GM18507 (cell line): ENCODE data around the gene TCF7L1.
"Not testable (repeated sequence)": the region's sequence is repeated elsewhere in the genome, so short reads cannot be mapped to it uniquely, and the experiment has no call there.

ENCODE experiments used
- DNase-seq: peaks from one replicate; pipeline ENCODE4 v3.0.0; 2011; ENCODE audit warnings: low read depth; ENCODE audit not compliant: insufficient read length; ENCODE audit errors: extremely low spot score
- FAIRE-seq: peaks from 2 replicates; lab custom pipeline; 2011; peaks lifted over from hg19 to GRCh38; lab: Jason Lieb, UNC

The TCF7L1 gene

GRCh38 chr2:85327822-85328617 is 194.8 kb downstream of the TCF7L1 start, which contains the start of gene TGOLN2:
TSS of gene TGOLN2 (minus strand) at chr2:85327989. CDS start at chr2:85327962, 27 bp downstream.
- FAIRE-seq (peak; percentile 79), DNase-seq (peak; percentile 97)

- no peak for FAIRE-seq
- DNase-seq, result no peak
Observed at GRCh38 chr2:85329181-85329651, 196.0 kb downstream of the TCF7L1 start.

DNA sequence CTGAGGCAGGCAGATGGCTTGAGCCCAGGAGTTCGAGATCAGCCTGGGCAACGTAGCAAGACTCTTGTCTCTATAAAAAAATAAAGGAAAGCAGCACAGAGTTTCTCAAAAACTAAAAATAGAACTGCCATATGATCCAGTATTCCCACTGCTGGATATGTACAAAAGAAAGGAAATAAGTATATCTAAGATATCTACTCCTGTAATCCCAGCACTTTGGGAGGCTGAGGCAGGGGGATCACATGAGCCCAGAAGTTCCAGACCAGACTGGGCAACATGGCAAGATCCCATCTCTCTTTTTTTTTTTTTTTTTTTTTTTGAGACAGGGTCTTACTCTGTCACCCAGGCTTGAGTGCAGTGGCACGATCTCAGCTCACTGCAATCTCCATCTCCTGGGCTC is 196.5 kb downstream of the TCF7L1 start:
- DNase-seq, FAIRE-seq: not testable (repeated sequence)

- DNase-seq (no peak), FAIRE-seq (no peak)
Observed at GRCh38 chr2:85330839-85331636, 197.8 kb downstream of the TCF7L1 start.

- not testable (repeated sequence) for DNase-seq, FAIRE-seq
Observed at GRCh38 chr2:85333877-85334276, 200.7 kb downstream of the TCF7L1 start.

DNA sequence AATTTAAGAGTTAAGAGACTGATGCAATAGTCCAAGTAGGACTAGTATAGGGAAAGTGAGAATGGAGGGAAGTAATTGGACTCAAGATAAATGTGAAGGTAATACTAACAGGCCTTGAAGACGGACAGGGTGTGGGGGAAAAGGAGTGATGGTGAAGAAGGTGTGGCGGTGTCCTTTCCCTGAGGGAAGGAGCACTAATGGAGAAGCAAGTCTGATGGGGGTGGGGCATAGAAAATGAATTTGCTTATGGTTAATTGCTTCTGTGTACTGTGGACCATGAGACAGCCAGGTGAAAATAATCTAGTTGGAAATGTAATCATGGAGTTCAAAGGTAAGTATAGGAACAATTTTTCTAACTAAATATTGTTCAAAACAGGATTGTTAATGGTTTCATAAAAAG is 201.7 kb downstream of the TCF7L1 start:
- no peak for FAIRE-seq
- no peak for DNase-seq

DNA sequence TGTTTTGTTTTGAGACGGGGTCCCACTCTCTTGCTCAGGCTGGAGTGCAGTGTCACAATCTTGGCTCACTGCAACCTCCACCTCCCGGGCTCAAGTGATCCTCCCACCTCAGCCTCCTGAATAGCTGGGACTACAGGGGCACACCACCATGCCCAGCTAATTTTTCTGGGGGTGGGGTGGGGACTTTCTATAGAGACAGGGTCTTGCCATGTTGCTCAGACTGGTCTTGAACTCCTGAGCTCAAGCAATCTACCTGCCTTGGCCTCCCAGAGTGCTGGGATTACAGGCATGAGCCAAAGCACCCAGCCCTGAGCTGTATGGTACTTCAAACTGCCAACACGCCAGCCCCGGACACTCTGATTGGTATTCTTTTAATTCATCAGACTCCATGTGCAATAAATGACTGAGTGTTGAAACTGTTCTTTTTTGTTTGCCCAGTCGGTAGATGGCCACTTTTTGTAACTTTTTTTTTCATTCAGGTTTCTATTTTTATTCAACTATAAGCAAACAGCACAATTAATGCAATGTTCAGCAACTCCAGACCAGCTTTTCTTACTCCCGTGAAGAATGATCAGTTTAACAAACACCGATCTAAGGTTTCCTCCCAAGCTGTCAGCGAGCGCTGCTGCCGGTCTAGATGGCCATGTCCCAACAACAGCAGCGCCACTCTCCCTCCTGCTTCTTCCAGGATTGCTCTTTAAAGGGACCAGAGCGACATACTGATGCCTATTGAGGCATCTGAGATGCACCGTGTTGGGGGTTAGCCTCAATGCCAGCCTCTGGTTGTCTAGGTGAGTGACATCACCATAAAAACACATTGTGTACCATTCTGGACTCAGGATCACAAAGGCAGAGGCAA is 207.1 kb downstream of the TCF7L1 start:
- no peak for DNase-seq
- FAIRE-seq, result no peak

DNA sequence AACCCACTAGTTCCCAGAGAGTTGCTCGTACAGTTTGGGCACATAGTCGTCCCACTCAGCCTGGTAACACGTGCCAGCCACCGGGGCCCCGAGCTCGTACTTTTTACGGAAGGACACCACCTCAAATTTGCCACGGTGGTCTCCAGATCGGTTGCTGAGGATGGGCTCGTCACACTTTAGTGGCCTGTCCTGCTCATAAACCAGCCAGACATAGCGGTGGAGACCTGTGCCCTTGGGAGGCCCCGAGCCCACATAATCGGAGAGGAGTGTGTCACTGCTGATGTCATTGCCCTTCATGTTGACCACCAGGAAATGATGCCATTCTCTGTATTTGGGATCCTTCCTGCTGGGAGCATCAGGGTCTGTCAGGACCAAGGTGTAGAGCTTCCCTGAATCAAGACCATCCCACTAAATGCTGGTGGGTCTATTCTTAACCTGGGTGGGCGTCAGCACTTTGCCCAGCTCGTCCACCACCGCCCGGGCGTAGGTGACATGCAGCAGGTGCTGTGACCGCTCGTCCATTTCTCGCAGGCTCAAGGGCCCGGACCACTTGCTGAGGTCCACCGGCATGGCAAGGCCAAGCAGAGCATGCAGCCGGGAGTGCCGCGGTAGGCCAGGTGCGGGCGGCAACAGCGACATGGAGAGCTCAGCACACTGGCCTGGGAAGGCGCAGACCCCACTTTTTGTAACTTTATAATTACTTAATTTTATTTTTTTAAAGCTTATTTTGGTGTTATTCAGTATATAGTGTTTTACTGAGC is 208.3 kb downstream of the TCF7L1 start:
- FAIRE-seq (no peak), DNase-seq (no peak)

GRCh38 chr2:85342156-85342555 is 209.0 kb downstream of the TCF7L1 start:
- no peak for DNase-seq
- no peak for FAIRE-seq

- DNase-seq, FAIRE-seq: not testable (repeated sequence)
Observed at GRCh38 chr2:85343207-85343895, 210.2 kb downstream of the TCF7L1 start.

DNA sequence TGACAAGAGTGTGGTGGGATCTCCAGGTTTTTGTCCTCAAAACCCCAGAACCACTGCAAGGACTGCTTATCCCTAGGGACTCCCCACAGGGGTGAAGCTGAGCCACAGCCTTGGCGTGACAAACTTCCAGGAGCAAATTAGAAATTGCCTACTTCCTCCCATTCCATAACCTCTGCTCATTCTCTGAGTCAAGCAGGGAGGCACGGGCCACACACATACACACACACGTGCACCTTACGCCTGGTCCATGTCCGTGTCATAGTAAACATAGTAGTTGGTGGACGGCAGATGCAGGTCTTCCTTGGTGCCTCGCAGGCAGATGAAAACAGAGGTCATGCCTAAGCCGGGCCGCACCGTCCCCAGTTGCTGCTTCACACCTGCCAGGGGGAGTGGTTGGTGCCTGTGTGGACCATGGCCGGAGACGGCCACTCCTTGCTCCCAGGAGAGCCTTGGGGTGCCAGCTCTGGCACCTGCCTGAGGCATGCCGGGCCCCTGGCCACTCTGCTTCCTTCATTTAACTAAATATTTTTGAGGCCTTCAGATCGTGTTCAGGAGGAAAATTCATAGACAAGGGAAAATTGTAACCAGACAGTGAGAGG is 211.3 kb downstream of the TCF7L1 start:
- FAIRE-seq (no peak), DNase-seq (no peak)

GRCh38 chr2:85347599-85347998 is 214.4 kb downstream of the TCF7L1 start:
- FAIRE-seq, result no peak
- no peak for DNase-seq

GRCh38 chr2:85353876-85354285 is 220.7 kb downstream of the TCF7L1 start:
- no peak for FAIRE-seq
- no peak for DNase-seq

GRCh38 chr2:85354286-85355072 is 221.3 kb downstream of the TCF7L1 start, which contains the start of the genes ELMOD3 and RETSAT:
TSS of gene ELMOD3 (plus strand) at chr2:85354769. CDS start at chr2:85357199, 2,430 bp downstream.
TSS of gene RETSAT (minus strand) at chr2:85354528. CDS start at chr2:85354507, 21 bp downstream.
- FAIRE-seq (peak; percentile 98), DNase-seq (peak; percentile 95)

DNA sequence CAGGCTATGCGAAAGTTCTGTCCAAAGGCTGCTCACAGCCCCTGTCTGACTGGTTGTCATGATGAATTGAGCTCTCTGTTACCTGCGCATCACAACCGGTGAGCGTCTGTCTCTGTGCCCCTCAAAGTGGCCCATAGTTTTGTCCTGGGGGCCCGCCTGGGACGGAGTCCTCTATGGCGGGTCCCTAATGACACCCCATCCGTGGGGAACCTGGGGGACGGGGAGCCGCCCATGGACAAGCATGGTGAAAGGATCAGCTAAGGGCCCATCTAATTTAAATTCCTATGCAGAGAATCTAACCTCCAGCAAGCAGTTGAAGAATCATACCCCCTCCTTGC is 221.8 kb downstream of the TCF7L1 start:
- DNase-seq (no peak), FAIRE-seq (no peak)

GRCh38 chr2:85355521-85355920 is 222.3 kb downstream of the TCF7L1 start:
- FAIRE-seq (no peak), DNase-seq (no peak)

- no peak for DNase-seq
- FAIRE-seq, result no peak
Observed at GRCh38 chr2:85356186-85356585, 223.0 kb downstream of the TCF7L1 start.
